HFF-Myc (cell line): ENCODE measurements around the gene NAT9.
A peak's percentile ranks its signal among the peaks of the same experiment; 100 is the strongest.

Experiments
- DNase-seq: peaks from one replicate; pipeline ENCODE4 v3.0.0-alpha.2; 2011; ENCODE audit warnings: low read depth; ENCODE audit errors: extremely low read depth
- H3K4me3 ChIP-seq: replicated peaks from 2 replicates; pipeline ENCODE4 v1.5.1; 2011; ENCODE audit warnings: low read depth, mild to moderate bottlenecking, control low read depth, low read length
- TF ChIP-seq, protein P1 (sequence below): IDR thresholded peaks from 2 replicates; pipeline ENCODE4 v1.5.1; 2012; ENCODE audit warnings: mild to moderate bottlenecking, low read depth, low read length, control low read depth; ENCODE audit errors: missing control alignments

NAT9 gene, protein sequence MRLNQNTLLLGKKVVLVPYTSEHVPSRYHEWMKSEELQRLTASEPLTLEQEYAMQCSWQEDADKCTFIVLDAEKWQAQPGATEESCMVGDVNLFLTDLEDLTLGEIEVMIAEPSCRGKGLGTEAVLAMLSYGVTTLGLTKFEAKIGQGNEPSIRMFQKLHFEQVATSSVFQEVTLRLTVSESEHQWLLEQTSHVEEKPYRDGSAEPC

DNA sequence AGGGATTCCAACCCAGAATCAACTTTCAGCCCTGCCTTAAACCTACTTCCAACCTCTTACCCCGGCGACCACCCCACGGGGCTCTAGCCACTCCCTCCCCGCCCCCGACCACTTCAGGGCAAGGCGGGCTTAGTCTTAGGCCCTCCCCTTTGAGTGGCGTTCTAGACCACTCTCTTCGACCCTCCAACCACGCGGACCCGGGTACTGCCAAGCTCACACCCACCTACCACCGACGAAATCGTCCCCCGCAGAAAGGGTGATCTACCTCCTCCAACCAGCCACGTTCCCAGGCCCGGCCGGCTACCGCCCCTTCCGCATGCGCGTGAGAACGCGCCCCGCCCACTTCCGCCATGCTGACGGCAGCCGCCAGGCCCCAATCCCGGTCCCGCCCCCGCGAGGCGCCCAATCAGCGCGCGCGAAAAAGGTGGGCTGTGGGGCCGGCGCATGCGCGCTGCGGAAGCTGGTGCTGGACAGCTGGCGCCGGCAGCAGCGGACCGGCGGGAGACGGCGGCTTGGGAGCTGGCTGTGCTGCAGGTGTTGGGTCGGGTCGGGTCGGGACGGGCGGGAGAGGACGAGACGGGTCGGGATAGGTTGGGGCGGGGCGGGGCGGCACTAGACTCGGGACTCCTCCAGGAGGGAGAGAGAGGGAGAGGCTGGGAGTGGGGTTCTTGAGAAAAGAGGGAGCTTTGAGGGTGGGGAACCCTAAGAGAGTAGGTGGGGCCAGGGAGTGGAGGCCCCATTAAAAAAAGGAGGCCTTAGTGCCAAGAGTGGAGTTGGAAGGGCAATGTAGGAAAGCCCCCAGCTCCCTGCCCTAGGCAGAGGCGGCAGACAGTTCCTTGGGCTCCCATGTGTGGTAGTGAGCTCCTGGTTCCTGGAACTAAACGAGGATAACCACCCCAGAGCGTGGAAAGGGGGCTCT is at the start of gene NAT9:
Gene NAT9, minus strand, starts transcription at position 302 of the 919 bp plus-strand sequence. CDS start 647 bp downstream, outside the sequence.
- H3K4me3 ChIP-seq: peak within 1 kb of the TSS; percentile 92
- peak; percentile 68 for DNase-seq
- TF ChIP-seq, protein P1, sequence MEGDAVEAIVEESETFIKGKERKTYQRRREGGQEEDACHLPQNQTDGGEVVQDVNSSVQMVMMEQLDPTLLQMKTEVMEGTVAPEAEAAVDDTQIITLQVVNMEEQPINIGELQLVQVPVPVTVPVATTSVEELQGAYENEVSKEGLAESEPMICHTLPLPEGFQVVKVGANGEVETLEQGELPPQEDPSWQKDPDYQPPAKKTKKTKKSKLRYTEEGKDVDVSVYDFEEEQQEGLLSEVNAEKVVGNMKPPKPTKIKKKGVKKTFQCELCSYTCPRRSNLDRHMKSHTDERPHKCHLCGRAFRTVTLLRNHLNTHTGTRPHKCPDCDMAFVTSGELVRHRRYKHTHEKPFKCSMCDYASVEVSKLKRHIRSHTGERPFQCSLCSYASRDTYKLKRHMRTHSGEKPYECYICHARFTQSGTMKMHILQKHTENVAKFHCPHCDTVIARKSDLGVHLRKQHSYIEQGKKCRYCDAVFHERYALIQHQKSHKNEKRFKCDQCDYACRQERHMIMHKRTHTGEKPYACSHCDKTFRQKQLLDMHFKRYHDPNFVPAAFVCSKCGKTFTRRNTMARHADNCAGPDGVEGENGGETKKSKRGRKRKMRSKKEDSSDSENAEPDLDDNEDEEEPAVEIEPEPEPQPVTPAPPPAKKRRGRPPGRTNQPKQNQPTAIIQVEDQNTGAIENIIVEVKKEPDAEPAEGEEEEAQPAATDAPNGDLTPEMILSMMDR: no peak

GRCh38 chr17:74824961-74825627 is 48.9 kb upstream of the NAT9 start:
- no peak overlapping the region for H3K4me3 ChIP-seq
- TF ChIP-seq, protein P1: no peak
- DNase-seq: no peak

GRCh38 chr17:74822939-74823367 is 46.8 kb upstream of the NAT9 start:
- H3K4me3 ChIP-seq: no peak overlapping the region
- no peak for DNase-seq
- TF ChIP-seq, protein P1: no peak

DNA sequence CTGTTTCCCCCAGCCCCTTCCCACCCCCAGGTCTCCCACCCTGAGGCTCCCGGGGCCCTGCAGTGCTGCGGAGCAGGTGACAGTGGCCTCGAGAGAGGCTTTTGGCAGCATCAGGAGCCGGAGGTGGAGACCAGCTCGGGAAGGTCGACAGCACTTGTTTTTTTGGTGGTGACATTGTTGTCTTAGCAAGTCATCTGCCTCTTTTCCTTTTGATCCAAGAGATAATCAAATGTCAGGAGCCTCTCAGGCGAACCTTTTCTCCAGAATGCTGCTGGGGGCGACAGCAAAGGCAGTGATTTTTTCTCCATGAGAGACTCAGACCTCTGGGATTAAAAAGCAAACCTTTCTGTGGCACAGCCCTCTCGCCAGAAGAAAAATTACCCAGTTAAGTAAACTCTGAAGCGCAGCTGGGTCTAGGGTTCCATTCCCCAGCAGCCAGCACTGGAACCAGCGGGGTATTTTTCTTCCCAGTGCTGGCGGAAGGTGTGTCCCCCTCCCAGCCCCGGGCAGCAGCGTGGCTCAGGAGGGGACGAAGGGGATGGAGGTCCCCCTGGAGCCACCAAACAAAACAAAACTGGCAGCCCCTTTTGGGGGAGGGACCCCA is 46.3 kb upstream of the NAT9 start:
- no peak overlapping the region for H3K4me3 ChIP-seq
- TF ChIP-seq, protein P1: no peak
- no peak for DNase-seq

- no peak for DNase-seq
Measured at GRCh38 chr17:74821655-74822334, 45.6 kb upstream of the NAT9 start.

More at GRCh38 chr17:74821655-74822334, 45.6 kb upstream of the NAT9 start:
- H3K4me3 ChIP-seq: no peak overlapping the region
- TF ChIP-seq, protein P1: no peak
